Spleen (tissue), 11 donors: ENCODE results near the gene TRNP1. TPM values are rescaled to one million over a fixed set of nuclear protein-coding genes. Genes with fewer than 3 reads are reported as not detected.
A peak's percentile ranks its signal among the peaks of the same experiment; 100 is the strongest.

Source experiments
- DNase-seq: peaks from one replicate; pipeline ENCODE4 v3.0.0-alpha.2; 2020
- H3K27ac ChIP-seq, 8 donors: fragments of 200-600 bp; sonication (generic) in 7 of 8; 1 replicate in 4 of 8; 2 replicates in 4 of 8; pipeline versions ENCODE4 v1.5.0 to v1.8.0; 2016 to 2021; ENCODE audit warnings: inconsistent platforms in 4 of 8, mild to moderate bottlenecking in 4 of 8, moderate library complexity in 1 of 8
- H3K27me3 ChIP-seq, 7 donors: fragments of 200-600 bp; sonication (generic) in 6 of 7; replicated peaks in 1 of 7; 1 replicate in 4 of 7; 2 replicates in 3 of 7; pipeline versions ENCODE4 v1.5.0 to v1.8.0; 2016 to 2021; ENCODE audit warnings: inconsistent platforms in 3 of 7, mild to moderate bottlenecking in 1 of 7
- H3K36me3 ChIP-seq, 6 donors: fragments of 200-600 bp; sonication (generic) in 5 of 6; 1 replicate in 4 of 6; 2 replicates in 2 of 6; pipeline versions ENCODE4 v1.5.0 to v1.8.0; 2016 to 2021; ENCODE audit warnings: inconsistent platforms in 2 of 6
- H3K4me1 ChIP-seq, 6 donors: fragments of 200-600 bp; sonication (generic) in 5 of 6; 1 replicate in 3 of 6; 2 replicates in 3 of 6; pipeline versions ENCODE4 v1.5.0 to v1.8.0; 2016 to 2021; ENCODE audit warnings: inconsistent platforms in 3 of 6
- H3K4me3 ChIP-seq, 8 donors: fragments of 200-600 bp; sonication (generic) in 7 of 8; 1 replicate in 4 of 8; 2 replicates in 4 of 8; pipeline versions ENCODE4 v1.5.0 to v1.8.0; 2016 to 2021; ENCODE audit warnings: inconsistent platforms in 4 of 8, mild to moderate bottlenecking in 4 of 8, moderate library complexity in 2 of 8
- H3K9me3 ChIP-seq, 8 donors: fragments of 200-600 bp; sonication (generic) in 7 of 8; 1 replicate in 4 of 8; 2 replicates in 4 of 8; pipeline versions ENCODE4 v1.5.0 to v1.8.0; 2016 to 2021; ENCODE audit warnings: inconsistent platforms in 4 of 8
- POLR2A ChIP-seq, 3 donors: fragments of 450-650 bp; IDR thresholded peaks; one replicate each; pipeline ENCODE4 v1.5.1; 2017; ENCODE audit warnings: antibody characterized with exemption in 3 of 3, mild to moderate bottlenecking in 1 of 3
- POLR2AphosphoS5 ChIP-seq, 3 donors: sonication (generic); formaldehyde crosslinking; IDR thresholded peaks; one replicate each; pipeline ENCODE4 v1.5.1; 2017; ENCODE audit warnings: antibody characterized with exemption in 3 of 3
- WGBS, 5 donors: extraction: QIAGEN DNeasy Blood & Tissue Kit in 3 of 5; methylation state at CpG; one replicate each; pipeline versions ENCODE4 v1.1.5 to v1.1.7; 2013 to 2018; 5-methylcytosine and 5-hydroxymethylcytosine counted together
- intact Hi-C: fragments of 100-400 bp; cut with DNase I; formaldehyde crosslinking; loops from one replicate; pipeline ENCODE4 v1.15.0; 2023; ENCODE audit warnings: low total_unique reads
- polyA plus RNA-seq, 3 donors: library from polyadenylated mRNA; stranded (reverse); fragments of 200-250 nt; gene quantifications; one replicate each; pipeline ENCODE4 v1.2.1, GENCODE V29; 2013
- total RNA-seq, 7 donors: library from RNA; depleted of rRNA in 3 of 7; stranded (reverse); fragments of >200 nt in 3 of 7; fragmentation: NEBNext Ultra II Directional in 4 of 7; extraction: Animal tissue kit (Norgen Biotek cat#: 25700) in 4 of 7; gene quantifications; one replicate each; pipeline versions ENCODE4 v1.1.0 to v1.2.1, GENCODE V29; 2016 to 2021
- TF ChIP-seq, protein P1 (sequence below), 11 experiments: fragments of 200-600 bp in 7 of 11; fragments of 450-650 bp in 4 of 11; sonication (generic) in 4 of 11; IDR thresholded peaks in 8 of 11; conservative IDR thresholded peaks in 3 of 11; 1 replicate in 7 of 11; 2 replicates in 4 of 11; pipeline versions ENCODE4 v1.4.0 to v1.8.0; 2016 to 2021; ENCODE audit warnings: antibody characterized with exemption in 11 of 11, inconsistent platforms in 4 of 11, mild to moderate bottlenecking in 1 of 11
- donor health status: healthy with polysubstance abuse.
- donor health status: DM: no; HTN: no; CAD: no; lungs with moderate emphysema.
- donor health status: DM: no; HTN: no; CAD: no.
- donor health status: Bipolar disorder and iron deficiency.
- donor health status: healthy.
- donor health status: DM: no; HTN: no; CAD: no.
- donor health status: DM: yes; HTN: yes; CAD: no.

The TRNP1 gene
- total and polyA plus RNA-seq, 10 donors = 3.1 to 18.1 (median 6.5) TPM

DNA sequence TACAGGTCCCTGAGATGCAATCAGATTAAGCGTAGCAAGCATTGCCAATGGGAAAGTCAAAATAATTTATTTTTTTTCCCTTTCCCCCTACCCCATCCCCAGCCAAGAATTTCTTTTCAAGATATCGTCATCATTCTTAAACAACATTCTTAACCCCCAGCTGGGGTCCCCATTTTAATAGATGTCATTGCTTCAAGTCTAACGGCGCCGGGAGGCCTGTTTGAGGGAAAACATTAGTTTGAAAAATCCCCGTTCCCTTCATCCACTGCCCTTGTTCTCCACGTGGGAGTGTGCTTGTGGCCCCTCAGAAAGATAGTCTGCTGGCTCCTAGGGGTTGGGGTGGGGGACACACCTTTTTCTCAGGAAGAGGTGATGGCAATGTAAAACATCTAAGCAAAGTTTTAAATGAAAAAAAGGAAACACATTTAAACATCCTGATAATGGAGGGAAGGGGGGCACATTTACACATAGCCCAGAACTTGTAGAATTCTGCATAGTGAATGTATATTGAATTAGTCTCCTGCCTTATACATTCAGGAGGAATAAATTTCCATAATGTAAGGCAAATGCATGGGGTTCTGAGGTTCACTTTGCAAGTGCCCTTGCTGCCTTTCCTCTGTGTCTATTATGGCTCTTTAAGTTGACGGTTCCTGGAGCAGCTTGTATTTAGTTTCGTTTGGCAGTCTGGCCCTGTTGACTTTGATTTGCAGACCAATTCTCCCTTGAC, 6.8 kb downstream of the TRNP1 start:
- WGBS, 5 donors = 71 to 83% (median 79%) methylated on average over 9 of the region's 9 CpGs
- TF ChIP-seq, protein P1, sequence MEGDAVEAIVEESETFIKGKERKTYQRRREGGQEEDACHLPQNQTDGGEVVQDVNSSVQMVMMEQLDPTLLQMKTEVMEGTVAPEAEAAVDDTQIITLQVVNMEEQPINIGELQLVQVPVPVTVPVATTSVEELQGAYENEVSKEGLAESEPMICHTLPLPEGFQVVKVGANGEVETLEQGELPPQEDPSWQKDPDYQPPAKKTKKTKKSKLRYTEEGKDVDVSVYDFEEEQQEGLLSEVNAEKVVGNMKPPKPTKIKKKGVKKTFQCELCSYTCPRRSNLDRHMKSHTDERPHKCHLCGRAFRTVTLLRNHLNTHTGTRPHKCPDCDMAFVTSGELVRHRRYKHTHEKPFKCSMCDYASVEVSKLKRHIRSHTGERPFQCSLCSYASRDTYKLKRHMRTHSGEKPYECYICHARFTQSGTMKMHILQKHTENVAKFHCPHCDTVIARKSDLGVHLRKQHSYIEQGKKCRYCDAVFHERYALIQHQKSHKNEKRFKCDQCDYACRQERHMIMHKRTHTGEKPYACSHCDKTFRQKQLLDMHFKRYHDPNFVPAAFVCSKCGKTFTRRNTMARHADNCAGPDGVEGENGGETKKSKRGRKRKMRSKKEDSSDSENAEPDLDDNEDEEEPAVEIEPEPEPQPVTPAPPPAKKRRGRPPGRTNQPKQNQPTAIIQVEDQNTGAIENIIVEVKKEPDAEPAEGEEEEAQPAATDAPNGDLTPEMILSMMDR (IDR thresholded peaks at IDR 0.05 in 8 of 11, conservative IDR thresholded peaks at IDR 0.05 in 3 of 11) = no peak
- no peak for TF ChIP-seq POLR2A (IDR thresholded peaks at IDR 0.05)
- no peak for TF ChIP-seq POLR2AphosphoS5 (IDR thresholded peaks at IDR 0.05)
- Histone ChIP-seq H3K27me3 (peaks cover 0 to 21% (median 5%) of the 10 kb centered on the region in 7 donors), H3K9me3 (no peaks in the 10 kb centered on the region), H3K36me3 (no peaks in the 10 kb centered on the region), H3K4me3 (no peak overlapping the region), H3K27ac (peak overlapping the region in 7 of 8 donors; percentile 40 to 88 (median 79)), H3K4me1 (peaks cover 7 to 80% (median 45%) of the 10 kb centered on the region in 6 donors)
- intact Hi-C loops = no loop called here
- DNase-seq = no peak

DNA sequence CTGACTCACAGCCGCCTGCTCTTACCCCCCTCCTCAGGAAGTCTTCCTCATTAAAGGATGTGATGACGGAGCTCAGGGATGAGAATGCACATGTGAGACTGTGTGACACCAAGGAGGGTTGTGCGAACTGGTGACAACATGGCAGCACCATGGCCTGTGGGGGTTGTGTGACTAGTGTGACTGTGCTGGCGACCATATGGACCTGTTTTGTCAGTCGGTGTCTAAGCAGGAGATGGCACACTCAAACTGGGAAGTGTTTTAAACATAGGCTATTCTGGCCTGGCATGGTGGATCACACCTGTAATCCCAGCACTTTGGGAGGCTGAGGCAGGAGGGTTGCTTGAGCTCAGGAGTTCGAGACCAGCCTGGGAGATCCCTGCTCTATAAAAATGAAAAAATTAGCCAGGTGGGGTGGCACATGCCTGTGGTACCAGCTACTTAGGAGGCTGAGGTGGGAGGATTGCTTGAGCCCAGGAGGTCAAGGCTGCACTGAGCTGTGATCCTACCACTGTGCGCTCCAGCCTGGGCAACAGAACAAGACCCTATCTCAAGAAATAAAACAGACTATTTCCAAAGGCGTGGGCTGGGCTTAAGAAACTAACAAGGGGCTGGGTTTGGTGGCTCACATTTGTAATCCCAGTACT, 7.4 kb downstream of the TRNP1 start:
- intact Hi-C loops = no loop called here
- H3K4me1 ChIP-seq = peaks cover 7 to 73% (median 39%) of the 10 kb centered on the region in 6 donors
- peak overlapping the region in 6 of 8 donors; percentile 65 to 88 (median 80) for H3K27ac ChIP-seq
- no peak for DNase-seq
- peak overlapping the region in 1 of 8 donors; percentile 56 for H3K4me3 ChIP-seq
- no peaks in the 10 kb centered on the region for H3K9me3 ChIP-seq
- WGBS, 5 donors = 70 to 86% (median 77%) methylated on average over 8 of the region's 8 CpGs
- peaks cover 0 to 15% (median 0%) of the 10 kb centered on the region in 7 donors for H3K27me3 ChIP-seq
- no peaks in the 10 kb centered on the region for H3K36me3 ChIP-seq
- no peak for TF ChIP-seq POLR2A (IDR thresholded peaks at IDR 0.05)

DNA sequence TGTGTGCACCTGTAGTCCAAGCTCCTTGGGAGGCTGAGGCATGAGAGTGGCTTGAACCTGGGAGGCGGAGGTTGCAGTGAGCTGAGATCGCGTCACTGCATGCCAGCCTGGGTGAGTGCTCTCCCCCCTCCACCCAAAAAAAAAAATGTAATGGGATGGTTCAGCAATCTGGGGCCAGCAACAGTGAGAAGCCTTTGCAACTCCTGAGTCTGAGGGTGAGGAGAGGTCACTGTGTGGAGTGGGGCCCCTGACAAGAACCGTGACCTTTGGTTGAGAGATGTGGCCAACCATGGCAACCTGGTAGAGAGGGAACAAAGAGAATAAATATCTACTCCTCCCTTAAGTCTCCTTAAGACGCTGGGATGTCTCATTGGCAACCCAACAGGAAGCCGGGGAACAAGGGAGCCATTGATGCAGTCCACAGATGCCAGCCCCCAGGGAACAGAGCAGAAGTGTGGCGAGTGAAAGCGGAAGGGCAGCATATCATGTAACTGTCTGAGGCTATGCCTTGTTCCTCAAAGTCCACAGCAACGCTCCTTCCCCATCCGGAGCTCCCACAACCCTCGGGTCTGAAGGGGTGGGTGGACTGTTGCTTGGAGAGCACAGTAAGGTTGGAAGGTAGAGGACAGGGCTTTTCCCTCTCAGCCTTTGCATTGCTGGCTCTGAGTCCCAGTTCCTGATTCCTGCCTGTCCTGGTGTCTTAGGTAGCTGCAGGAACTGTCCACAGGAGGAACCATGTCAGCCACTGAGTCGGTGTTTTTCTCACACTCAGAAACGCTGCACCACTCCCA, 8.3 kb downstream of the TRNP1 start:
- H3K27me3 ChIP-seq = peaks cover 0 to 6% (median 0%) of the 10 kb centered on the region in 7 donors
- no peaks in the 10 kb centered on the region for H3K9me3 ChIP-seq
- H3K36me3 ChIP-seq = no peaks in the 10 kb centered on the region
- intact Hi-C loops = no loop called here
- WGBS, 5 donors = 32 to 36% (median 33%) methylated on average over 11 to 13 of the region's 13 CpGs
- peaks cover 7 to 65% (median 36%) of the 10 kb centered on the region in 6 donors for H3K4me1 ChIP-seq
- peak; percentile 89 for DNase-seq
- peak overlapping the region in 1 of 8 donors; percentile 56 for H3K4me3 ChIP-seq
- H3K27ac ChIP-seq = peak overlapping the region in 7 of 8 donors; percentile 65 to 88 (median 79)
- peak in 2 of 3 donors; percentile 63 to 68 for TF ChIP-seq POLR2AphosphoS5 (IDR thresholded peaks at IDR 0.05)
- TF ChIP-seq, protein P1 (IDR thresholded peaks at IDR 0.05 in 8 of 11, conservative IDR thresholded peaks at IDR 0.05 in 3 of 11) = no peak

DNA sequence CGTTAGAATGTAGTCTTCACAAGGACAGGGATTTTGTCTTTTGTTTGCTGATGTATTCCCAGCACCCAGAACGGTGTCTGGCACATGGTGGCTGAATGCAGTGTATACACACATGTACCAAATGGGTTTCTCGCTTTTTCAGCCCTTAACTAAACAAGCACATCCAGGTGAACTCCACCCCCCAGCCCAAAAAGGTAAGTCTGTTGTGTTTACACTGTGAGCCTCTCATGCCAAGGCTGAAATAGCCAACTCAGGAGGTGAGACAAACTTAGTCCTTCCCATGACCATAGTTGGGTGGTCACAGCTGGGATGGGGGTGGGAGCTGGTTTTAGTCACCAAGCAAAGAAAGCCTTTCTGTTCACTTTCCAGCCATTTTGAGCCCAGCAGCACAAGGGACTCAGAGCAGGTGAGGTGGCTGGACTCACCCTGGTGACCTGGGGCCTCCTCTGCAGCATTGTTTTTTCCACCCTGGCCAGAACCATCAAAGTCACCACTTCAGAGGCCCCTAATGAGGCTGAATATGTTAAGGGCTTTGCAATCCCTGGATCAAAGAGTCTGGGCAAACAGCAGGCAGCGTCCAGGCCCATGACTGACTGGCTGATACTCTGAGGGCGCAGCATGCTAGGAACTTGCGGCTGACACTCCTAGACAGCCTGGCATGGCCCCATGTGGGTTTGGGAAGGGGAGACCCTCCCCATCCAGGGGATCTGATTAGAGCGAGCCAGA, 10.4 kb downstream of the TRNP1 start:
- DNase-seq = no peak
- H3K4me1 ChIP-seq = peaks cover 3 to 43% (median 22%) of the 10 kb centered on the region in 6 donors
- TF ChIP-seq POLR2A (IDR thresholded peaks at IDR 0.05) (no peak), POLR2AphosphoS5 (IDR thresholded peaks at IDR 0.05) (no peak)
- TF ChIP-seq, protein P1 (IDR thresholded peaks at IDR 0.05 in 8 of 11, conservative IDR thresholded peaks at IDR 0.05 in 3 of 11) = no peak
- H3K27ac ChIP-seq = no peak overlapping the region
- intact Hi-C loops = no loop called here
- no peak overlapping the region for H3K4me3 ChIP-seq
- 84 to 93% (median 88%) methylated on average over 6 to 7 of the region's 7 CpGs for WGBS, 5 donors
- H3K27me3 ChIP-seq = no peaks in the 10 kb centered on the region
- no peaks in the 10 kb centered on the region for H3K36me3 ChIP-seq
- no peaks in the 10 kb centered on the region for H3K9me3 ChIP-seq
